ENCODE measurements around the gene POTEM.
"Not testable (repeated sequence)": the region's sequence is repeated elsewhere in the genome, so short reads cannot be mapped to it uniquely, and the experiment has no call there.

Gene POTEM

GRCh38 chr14:18967134-18967533, at the start of gene POTEM:
POTEM (plus strand) TSS chr14:18967434; CDS start chr14:18967486, 52 bp downstream.
- DNase-seq = not testable (repeated sequence)

GRCh38 chr14:18918345-18918744, 48.9 kb upstream of the POTEM start:
- DNase-seq = not testable (repeated sequence)

- not testable (repeated sequence) for DNase-seq
These were observed 47.2 kb upstream of the POTEM start for GRCh38 chr14:18920052-18920451.

- not testable (repeated sequence) for DNase-seq
These were observed 46.1 kb upstream of the POTEM start for GRCh38 chr14:18921055-18921701.

- DNase-seq = not testable (repeated sequence)
These were observed 30.4 kb upstream of the POTEM start for GRCh38 chr14:18936848-18937247.

- DNase-seq = not testable (repeated sequence)
These were observed 28.5 kb upstream of the POTEM start for GRCh38 chr14:18938733-18939132.

- DNase-seq = not testable (repeated sequence)
These were observed 17.3 kb upstream of the POTEM start for GRCh38 chr14:18949939-18950338.

- DNase-seq = not testable (repeated sequence)
These were observed 14.1 kb upstream of the POTEM start for GRCh38 chr14:18953085-18953484.

- not testable (repeated sequence) for DNase-seq
These were observed 11.4 kb upstream of the POTEM start for GRCh38 chr14:18955816-18956215.

GRCh38 chr14:18961576-18961975, 5.7 kb upstream of the POTEM start:
- DNase-seq = not testable (repeated sequence)

- not testable (repeated sequence) for DNase-seq
These were observed 5.1 kb upstream of the POTEM start for GRCh38 chr14:18962143-18962542.

GRCh38 chr14:18963276-18963675, 4.0 kb upstream of the POTEM start:
- DNase-seq = not testable (repeated sequence)

GRCh38 chr14:18964878-18965277, 2.4 kb upstream of the POTEM start:
- DNase-seq = not testable (repeated sequence)

GRCh38 chr14:19002566-19002965, 35.3 kb downstream of the POTEM start:
- DNase-seq = not testable (repeated sequence)

- DNase-seq = not testable (repeated sequence)
These were observed 39.3 kb downstream of the POTEM start for GRCh38 chr14:19006490-19006889.

GRCh38 chr14:19007678-19008077, 40.4 kb downstream of the POTEM start:
- not testable (repeated sequence) for DNase-seq

- not testable (repeated sequence) for DNase-seq
These were observed 43.8 kb downstream of the POTEM start for GRCh38 chr14:19011029-19011428.

GRCh38 chr14:19011703-19012102, 44.5 kb downstream of the POTEM start:
- not testable (repeated sequence) for DNase-seq

- not testable (repeated sequence) for DNase-seq
These were observed 48.0 kb downstream of the POTEM start for GRCh38 chr14:19015185-19015584.

- not testable (repeated sequence) for DNase-seq
These were observed 57.9 kb downstream of the POTEM start for GRCh38 chr14:19025080-19025589.

- not testable (repeated sequence) for DNase-seq
These were observed 59.6 kb downstream of the POTEM start for GRCh38 chr14:19026649-19027351.

GRCh38 chr14:19027895-19028294, 60.7 kb downstream of the POTEM start:
- not testable (repeated sequence) for DNase-seq

- DNase-seq = not testable (repeated sequence)
These were observed 69.7 kb downstream of the POTEM start for GRCh38 chr14:19036811-19037382.

Measured in DMS79 (cell line).